Activated naive CD4-positive, alpha-beta T cell treated with anti-CD3 and anti-CD28 coated beads, Interleukin-2, amount 50 U/mL, for 16 hours (primary cell): Measurements from ENCODE around the gene CEP164.
"Not testable (repeated sequence)": the region's sequence is repeated elsewhere in the genome, so short reads cannot be mapped to it uniquely, and the experiment has no call there.

Experiments
- DNase-seq: peaks from one replicate; pipeline ENCODE4 v3.0.0-alpha.2; 2020

Gene CEP164

DNA sequence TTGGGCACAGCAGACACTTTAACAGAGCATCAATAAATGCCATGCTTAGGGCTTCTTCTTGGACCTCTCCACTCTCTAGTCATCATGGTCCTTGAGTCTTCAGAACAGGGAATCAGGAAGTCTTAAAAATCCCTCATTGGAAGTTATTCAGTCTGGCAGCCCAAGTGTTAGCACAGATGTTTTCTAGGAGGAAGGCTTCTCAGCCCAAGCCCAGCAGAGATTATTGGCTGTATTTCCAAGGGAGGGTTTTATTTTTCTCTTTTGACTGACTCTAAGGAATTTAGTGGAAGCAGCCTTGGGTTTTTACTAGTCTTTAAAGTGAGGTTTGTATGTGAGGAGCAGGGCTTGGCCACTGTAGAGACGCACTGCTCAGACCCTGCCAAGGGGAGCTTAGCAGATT, 41.9 kb downstream of the CEP164 start:
- no peak for DNase-seq

- DNase-seq = no peak
Measured at GRCh38 chr11:117371453-117371852, 43.8 kb downstream of the CEP164 start.

DNA sequence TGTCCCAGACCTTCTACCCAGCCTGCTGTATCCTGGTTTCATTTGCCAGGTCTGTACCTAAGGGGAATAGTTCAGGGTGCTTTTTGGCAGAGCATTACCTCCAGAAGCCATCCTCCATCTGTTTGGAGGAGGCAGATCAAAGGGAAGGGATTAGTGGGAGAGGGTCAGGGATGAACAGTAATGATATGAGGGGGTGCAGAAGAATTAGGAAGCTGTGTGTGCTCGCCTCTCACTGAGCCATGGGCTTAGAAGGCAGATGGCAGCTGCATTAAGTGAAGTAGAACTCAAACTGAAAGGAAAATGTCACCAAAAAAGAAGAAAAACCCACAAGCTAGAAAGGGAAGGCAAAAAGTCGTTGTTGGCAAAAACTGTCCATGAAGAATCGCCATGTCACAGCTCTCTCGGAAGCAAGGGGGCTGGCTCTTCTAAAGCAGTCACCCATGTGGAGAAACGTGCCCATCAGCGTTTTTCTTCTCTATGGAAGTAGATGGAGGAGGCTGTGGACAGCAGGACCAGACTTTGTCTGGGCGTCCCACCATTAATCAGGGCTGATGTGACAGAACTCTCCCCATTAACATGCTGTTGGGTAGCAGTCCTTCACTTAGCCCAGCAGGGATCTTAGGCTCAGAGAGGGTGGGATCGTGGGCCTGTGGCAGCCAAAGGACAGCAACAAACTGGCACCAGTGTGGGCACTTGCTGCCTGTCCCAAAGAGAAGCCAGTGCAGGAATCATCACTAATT, 46.8 kb downstream of the CEP164 start:
- no peak for DNase-seq

DNA sequence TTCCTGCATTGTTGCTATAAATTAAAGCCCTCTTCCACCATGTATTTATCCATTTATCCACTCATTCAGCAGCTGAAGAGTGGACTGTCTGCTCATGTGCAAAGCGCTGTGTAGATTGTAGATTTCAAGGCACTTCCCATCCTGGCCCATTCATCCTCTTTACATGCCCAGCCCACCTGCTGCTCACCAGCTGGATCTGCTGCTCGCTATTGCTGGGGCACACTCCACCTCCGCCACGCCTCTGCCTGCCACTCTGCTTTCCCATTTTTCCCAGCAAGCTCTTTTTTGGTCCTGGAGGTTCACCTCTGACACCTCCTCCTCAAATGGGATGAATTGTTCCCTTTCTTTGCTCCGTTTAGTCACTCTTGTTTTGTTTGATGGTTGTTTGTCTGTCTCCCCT, 48.3 kb downstream of the CEP164 start:
- DNase-seq = no peak

DNA sequence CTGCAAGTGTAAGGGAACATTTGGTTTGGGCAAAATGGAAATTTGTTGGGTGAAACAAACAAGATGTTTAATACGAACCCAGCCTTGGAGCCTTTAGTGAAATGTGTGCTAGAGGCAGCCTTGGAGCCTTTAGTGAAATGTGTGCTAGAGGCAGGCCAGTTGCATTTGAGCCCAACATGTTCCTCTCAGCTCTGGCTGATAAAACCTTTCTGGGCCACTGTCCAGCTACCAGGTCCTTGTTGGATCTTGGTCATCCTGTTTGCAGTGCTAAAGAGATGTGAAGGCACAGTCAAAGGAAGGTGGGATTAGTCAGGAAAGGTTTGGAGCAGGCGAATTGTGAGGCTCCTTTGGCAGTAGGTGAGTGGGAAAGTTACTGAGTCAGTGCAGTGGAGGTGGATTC, 48.9 kb downstream of the CEP164 start:
- no peak for DNase-seq

DNA sequence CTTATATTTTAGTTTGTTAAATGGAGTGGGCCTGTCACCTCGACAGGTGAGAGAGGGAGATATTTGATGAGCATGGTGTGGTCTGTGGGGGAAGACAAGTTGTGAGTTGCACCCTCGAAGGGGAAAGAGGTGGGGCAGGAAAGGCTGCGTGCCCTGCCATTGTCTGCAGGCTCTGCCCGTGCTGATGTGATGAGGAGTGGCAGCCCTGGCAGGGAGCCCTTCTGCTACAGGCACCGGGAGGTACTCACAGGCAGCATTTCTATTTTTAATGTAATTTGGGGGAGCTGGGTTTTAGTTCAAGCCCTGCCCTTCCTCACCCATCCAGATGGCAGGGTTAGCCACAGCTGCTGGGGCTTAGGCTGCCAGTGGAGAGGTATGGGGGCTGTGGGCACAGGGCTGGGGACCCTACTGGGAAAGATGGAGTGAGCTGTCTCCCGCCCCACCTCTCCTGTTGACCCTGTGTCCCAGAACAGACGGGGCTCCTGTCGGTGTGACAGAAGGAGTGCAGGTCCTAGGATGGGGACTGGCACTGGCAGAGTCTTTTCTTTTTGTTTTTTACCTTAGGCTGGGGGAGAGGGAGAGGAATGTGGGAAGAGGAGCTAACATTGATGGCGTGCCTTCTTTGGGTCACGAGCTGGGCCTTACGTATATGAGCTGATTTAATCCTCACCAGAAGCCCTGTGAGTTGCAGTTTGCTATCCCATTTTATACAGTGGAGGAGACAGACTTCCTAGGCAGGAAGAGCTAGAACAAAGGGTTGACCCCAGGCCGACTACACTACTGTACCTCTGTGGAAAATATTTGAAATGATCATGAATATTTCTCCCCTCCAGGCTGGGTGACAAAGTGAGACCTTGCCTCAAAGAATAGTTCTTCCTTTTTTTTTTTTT, 51.6 kb downstream of the CEP164 start:
- no peak for DNase-seq

DNA sequence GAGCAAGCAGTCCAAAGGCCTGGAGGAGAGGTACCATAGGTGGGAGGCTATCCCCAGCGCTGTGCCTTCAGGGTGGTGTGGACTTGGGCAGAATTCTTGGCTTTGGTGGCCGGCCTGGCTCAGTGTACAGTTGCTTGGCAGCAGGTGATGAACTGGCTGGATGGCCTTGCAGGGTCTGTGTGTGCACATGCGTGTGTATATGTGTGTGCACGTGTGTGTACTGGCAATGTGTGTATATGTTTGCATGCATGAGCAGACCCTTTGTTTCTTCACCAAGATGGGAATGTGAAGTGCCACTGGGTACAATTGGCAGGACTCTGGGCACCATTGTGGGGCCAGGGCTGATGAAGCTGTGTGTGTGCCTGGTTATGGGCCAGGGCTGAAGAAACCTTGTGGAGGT, 53.0 kb downstream of the CEP164 start:
- DNase-seq = no peak

DNA sequence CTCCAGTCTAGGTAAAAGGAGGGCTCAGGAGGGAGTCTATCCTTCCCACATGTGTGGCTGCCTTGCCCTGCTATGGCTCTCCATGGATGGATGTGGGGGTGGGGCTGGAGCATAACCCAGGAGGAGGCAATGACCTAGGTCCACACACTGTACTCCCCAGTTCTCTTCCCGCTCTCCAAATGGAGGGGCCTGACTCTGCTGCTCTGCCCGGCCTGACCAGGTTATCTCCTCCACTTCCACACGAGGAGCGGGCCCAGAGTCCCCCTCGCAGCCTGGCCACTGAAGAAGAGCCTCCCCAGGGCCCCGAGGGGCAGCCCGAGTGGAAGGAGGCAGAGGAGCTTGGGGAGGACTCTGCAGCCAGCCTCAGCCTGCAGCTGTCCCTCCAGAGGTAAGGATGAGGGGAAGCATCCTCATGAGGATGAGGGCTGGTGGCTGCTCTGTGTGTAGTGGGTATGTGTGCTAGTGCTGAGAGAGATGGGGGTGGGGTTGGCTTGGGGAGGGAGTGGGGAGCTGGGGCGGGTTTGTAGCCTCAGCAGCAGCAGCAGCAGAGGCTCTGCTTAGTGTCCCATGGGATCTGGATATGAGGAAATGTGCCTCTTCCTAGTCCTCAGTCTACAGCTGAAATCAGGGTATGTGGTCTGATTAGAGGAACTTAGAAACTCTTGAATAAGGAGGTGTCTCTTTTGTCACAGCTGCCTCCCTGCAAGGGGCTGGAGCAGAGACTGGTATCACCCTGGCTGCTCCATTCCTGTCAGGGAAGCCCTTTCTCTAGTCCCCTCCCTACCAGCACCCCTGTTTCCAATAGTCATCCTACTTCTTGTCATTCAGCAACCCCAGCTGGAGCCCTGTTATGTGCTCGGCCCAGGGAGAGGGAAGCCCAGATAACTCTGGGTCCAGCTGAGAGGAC, 54.1 kb downstream of the CEP164 start:
- no peak for DNase-seq

GRCh38 chr11:117382746-117383145, 55.1 kb downstream of the CEP164 start:
- no peak for DNase-seq

GRCh38 chr11:117384045-117384444, 56.4 kb downstream of the CEP164 start:
- no peak for DNase-seq

GRCh38 chr11:117385471-117385870, 57.8 kb downstream of the CEP164 start:
- DNase-seq = no peak

GRCh38 chr11:117385906-117386305, 58.3 kb downstream of the CEP164 start:
- no peak for DNase-seq

DNA sequence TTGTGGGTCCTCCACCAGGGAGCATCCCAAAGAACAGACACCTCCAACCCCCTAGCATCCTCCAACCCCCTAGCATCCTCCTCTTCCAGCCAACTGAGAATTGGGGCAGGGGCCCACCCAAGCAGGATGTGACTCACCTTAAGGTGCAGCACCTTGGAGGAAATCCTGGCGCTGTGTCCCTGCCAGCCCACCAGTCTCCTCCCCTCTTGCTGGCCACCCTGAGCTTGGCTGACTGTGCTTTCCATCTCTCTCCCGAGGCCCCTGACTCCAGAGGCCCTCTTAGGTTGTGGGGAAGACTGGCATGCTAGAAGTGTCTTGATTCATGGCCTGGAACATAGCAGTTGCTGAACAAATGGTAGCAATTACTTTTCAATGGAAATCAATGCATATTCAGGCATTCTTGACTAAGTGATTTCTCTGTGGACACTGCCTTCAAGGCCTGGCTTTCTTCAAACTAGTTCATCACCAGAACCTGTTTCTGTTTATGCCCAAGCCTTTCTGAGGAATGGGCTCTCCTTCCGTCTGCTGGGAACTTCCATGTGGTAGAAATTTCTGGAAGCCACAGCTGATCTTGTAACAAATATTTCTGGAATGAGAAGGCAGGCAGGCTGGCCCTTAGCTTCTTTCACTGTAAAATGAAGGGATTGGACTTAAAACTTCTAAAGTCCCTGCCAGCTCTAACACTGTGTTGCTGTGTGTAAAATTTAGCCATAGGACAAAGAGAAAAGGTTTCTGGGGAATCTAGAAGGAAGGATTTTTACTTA, 60.5 kb downstream of the CEP164 start:
- no peak for DNase-seq

DNA sequence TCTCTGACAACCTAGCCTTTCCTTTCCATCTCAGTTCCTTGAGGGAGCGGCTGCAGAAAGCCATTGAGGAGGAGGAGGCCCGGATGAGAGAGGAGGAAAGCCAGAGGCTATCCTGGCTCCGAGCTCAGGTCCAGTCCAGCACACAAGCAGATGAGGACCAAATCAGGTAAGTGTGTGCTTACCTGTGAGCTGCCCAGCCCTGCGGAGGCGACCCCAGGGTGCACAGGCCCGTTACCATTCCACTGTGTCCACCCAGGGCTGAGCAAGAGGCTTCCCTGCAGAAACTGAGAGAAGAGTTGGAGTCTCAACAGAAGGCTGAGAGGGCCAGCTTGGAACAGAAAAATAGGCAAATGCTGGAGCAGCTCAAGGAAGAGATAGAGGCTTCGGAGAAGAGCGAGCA, 63.1 kb downstream of the CEP164 start:
- DNase-seq = no peak

DNA sequence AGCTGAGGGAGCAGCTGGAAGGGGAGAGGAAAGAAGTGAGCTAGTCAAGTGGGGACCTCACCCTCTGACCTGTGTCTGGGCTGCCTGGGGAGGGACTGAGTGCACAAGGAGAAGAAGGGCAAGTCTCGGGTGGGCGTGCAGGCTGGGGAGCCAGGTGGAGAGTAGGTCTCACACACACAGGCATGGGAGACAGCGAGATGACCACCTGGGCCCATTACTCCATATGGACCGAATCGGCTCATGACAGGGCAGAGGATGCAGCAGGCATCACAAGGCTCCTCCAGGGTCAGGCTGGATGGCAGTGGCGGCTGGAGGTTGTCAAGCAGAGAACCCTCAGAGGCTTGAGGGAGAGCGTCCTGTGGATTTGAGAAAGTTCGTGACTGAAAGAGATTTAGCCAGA, 63.5 kb downstream of the CEP164 start:
- DNase-seq = no peak

DNA sequence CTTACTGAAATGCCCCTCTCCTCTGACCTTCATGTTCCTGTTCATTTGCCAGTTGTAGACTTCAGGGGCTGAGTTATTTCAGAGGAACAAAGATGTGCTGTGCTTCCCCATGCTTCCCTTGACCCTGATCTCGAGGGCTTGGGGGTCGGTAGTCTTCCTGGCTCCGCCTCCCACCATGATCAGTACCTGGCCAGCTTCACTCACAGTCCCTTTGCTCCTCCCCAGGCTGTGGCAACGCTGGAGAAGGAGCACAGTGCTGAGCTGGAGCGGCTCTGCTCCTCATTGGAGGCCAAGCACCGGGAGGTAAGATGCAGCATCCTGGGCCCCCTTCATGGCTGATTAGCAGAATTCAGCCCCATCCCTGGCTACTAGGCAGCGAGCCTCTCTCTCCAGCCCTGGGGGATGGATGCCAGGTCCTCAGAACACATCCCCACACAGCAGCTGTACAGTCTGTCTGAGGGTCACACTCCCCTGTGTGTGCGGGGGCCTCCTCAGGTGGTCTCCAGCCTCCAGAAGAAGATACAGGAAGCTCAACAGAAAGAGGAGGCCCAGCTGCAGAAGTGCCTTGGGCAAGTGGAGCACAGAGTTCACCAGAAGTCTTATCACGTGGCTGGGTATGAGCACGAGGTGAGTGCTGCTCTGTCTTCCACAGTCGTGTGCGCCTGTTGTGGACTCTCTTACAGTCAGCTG, 64.5 kb downstream of the CEP164 start:
- no peak for DNase-seq

DNA sequence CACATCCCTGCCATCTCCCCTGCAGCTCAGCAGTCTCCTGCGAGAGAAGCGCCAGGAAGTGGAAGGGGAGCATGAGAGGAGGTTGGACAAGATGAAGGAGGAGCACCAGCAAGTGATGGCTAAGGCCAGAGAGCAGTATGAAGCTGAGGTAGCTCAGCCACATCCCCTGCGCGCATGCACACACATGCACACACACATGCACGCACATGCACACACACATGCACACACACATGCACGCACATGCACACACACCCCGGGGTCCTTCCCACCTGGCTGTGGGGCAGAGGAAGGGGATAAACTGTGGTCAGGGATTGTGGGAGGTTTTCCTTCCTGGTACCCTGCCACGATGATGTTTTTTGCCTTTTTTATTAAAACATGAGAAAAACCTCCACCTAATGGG, 65.3 kb downstream of the CEP164 start:
- no peak for DNase-seq

GRCh38 chr11:117394221-117394925, 66.7 kb downstream of the CEP164 start:
- DNase-seq = no peak

DNA sequence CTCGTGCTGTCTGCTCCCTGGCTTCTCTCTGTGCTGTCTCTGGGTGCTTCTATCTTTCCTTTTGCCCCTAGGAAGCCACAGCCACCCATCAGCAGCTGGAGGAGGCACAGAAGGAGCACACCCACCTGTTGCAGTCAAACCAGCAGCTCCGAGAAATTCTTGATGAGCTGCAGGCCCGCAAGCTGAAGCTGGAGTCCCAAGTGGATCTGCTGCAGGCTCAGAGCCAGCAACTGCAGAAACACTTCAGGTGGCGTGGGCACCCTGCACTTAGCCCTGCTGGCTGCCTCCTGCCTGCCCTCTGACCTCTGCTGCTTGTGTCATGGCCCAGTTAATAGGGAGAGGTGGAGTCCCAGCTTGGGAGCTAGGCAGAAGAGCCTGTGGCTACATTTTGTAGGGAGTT, 67.8 kb downstream of the CEP164 start:
- DNase-seq = no peak

DNA sequence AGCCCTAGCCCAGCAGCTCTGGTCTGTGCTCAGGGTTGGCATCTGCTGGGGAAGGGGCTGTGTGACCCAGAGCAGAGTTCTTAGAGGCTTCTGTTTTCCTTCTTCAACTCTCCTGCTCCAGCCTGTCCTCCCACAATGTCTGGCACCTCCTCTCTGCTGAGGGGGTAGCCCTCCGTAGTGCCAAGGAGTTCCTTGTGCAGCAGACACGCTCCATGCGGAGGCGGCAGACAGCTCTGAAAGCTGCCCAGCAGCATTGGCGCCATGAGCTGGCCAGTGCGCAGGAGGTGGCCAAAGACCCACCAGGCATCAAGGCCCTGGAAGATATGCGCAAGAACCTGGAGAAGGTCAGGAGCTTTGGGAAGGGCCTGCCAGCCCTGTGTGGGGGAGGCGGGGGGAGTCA, 69.3 kb downstream of the CEP164 start:
- DNase-seq = no peak

DNA sequence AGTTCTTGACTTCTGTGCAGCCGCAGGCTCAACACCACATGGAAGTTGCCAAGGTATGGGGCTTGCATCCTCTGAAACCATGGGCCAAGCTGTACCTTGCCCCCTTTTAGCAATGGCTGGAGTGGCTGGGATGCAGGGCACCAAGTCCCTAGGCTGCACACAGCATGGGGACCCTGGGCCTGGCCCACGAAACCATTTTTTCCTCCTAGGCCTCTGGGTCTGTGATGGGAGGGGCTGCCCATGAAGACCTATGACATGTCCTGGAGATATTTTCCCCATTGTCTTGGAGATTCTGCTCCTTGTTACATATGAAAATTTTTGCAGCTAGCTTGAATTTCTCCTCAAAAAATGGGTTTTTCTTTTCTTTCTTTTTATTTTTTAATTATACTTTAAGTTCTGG, 71.0 kb downstream of the CEP164 start:
- DNase-seq = not testable (repeated sequence)
